NCI-H1436 (cell line): Measurements from ENCODE around the gene MPC1.

Source experiments
- DNase-seq: peaks from one replicate; lab custom pipeline; 2025; lab: John Stamatoyannopoulos, UW

The MPC1 gene

GRCh38 chr6:166317261-166318212 lies 65.2 kb downstream of the MPC1 start:
- DNase-seq: no peak

GRCh38 chr6:166315436-166315835 lies 67.3 kb downstream of the MPC1 start:
- no peak for DNase-seq
